GM18502 (cell line): ENCODE measurements around the gene ZSWIM5.
"Not testable (repeated sequence)": the region's sequence is repeated elsewhere in the genome, so short reads cannot be mapped to it uniquely, and the experiment has no call there.

Source experiments
- ATAC-seq: cut with Tn5 transposase; IDR thresholded peaks from one replicate; pipeline ENCODE4 v1.9.1; 2021; ENCODE audit warnings: mild to moderate bottlenecking; ENCODE audit not compliant: unreplicated experiment, poor library complexity

Gene ZSWIM5

GRCh38 chr1:45008516-45008915 lies 197.9 kb downstream of the ZSWIM5 start:
- no peak for ATAC-seq

GRCh38 chr1:45008076-45008475 lies 198.3 kb downstream of the ZSWIM5 start:
- ATAC-seq = no peak

GRCh38 chr1:45007311-45007710 lies 199.1 kb downstream of the ZSWIM5 start:
- ATAC-seq = no peak

- ATAC-seq = no peak
Measured at GRCh38 chr1:45005761-45006160, 200.6 kb downstream of the ZSWIM5 start.

- ATAC-seq = no peak
Measured at GRCh38 chr1:45004281-45004920, 202.0 kb downstream of the ZSWIM5 start.

GRCh38 chr1:45003741-45004140 lies 202.7 kb downstream of the ZSWIM5 start:
- ATAC-seq = no peak

- no peak for ATAC-seq
Measured at GRCh38 chr1:45002650-45003645, 203.5 kb downstream of the ZSWIM5 start.

GRCh38 chr1:45001576-45001975 lies 204.8 kb downstream of the ZSWIM5 start:
- ATAC-seq = not testable (repeated sequence)

- ATAC-seq = no peak
Measured at GRCh38 chr1:45001011-45001481, 205.4 kb downstream of the ZSWIM5 start.

- no peak for ATAC-seq
Measured at GRCh38 chr1:44999232-44999631, 207.2 kb downstream of the ZSWIM5 start.

- ATAC-seq = no peak
Measured at GRCh38 chr1:44995467-44996238, 210.8 kb downstream of the ZSWIM5 start.

- no peak for ATAC-seq
Measured at GRCh38 chr1:44994309-44994898, 212.0 kb downstream of the ZSWIM5 start.

GRCh38 chr1:44988531-44989156 lies 217.8 kb downstream of the ZSWIM5 start:
- ATAC-seq = no peak

GRCh38 chr1:44985747-44986359 lies 220.6 kb downstream of the ZSWIM5 start:
- ATAC-seq = no peak

GRCh38 chr1:44977372-44977771 lies 229.0 kb downstream of the ZSWIM5 start:
- not testable (repeated sequence) for ATAC-seq

- ATAC-seq = no peak
Measured at GRCh38 chr1:44976252-44976651, 230.2 kb downstream of the ZSWIM5 start.

- no peak for ATAC-seq
Measured at GRCh38 chr1:44973645-44974044, 232.8 kb downstream of the ZSWIM5 start.

GRCh38 chr1:44970317-44970716 lies 236.1 kb downstream of the ZSWIM5 start:
- ATAC-seq = no peak
